Activated naive CD4-positive, alpha-beta T cell treated with anti-CD3 and anti-CD28 coated beads, Interleukin-2, amount 10 ng/mL, durations not matched to agents 7 days and 5 days (primary cell): ENCODE results near the gene SPTLC2.
A peak's percentile ranks its signal among the peaks of the same experiment; 100 is the strongest.

Experiments used
- CTCF ChIA-PET: fragments of 350-600 bp; sonication (Branson Sonifier 250); formaldehyde crosslinking; loops from one replicate; lab custom pipeline; 2021; ENCODE audit warnings: antibody characterized with exemption; lab: Charles Lee
- DNase-seq: peaks from one replicate; pipeline ENCODE4 v3.0.0-alpha.2; 2020
- H3K27ac Mint-ChIP-seq: one replicate; pipeline ENCODE4 v1.8.0; 2021; ENCODE audit warnings: mild to moderate bottlenecking, moderate library complexity, mixed read lengths
- H3K27me3 Mint-ChIP-seq: one replicate; pipeline ENCODE4 v1.8.0; 2021; ENCODE audit warnings: mild to moderate bottlenecking, mixed read lengths
- H3K36me3 Mint-ChIP-seq: one replicate; pipeline ENCODE4 v1.8.0; 2021; ENCODE audit warnings: mixed read lengths
- H3K4me1 Mint-ChIP-seq: one replicate; pipeline ENCODE4 v1.8.0; 2021; ENCODE audit warnings: mixed read lengths
- H3K4me3 Mint-ChIP-seq: one replicate; pipeline ENCODE4 v1.8.0; 2021; ENCODE audit warnings: mild to moderate bottlenecking, moderate library complexity, mixed read lengths
- H3K9me3 Mint-ChIP-seq: one replicate; pipeline ENCODE4 v1.8.0; 2021; ENCODE audit warnings: mixed read lengths

The SPTLC2 gene

GRCh38 chr14:77511486-77512162 lies 104.8 kb downstream of the SPTLC2 start:
- Mint-ChIP-seq H3K4me1 (no peaks in the 10 kb centered on the region), H3K9me3 (no peaks in the 10 kb centered on the region), H3K27ac (no peak overlapping the region), H3K27me3 (no peaks in the 10 kb centered on the region), H3K4me3 (no peak overlapping the region), H3K36me3 (peaks cover 49% of the 10 kb centered on the region)
- CTCF ChIA-PET: no interaction called here
- no peak for DNase-seq

DNA sequence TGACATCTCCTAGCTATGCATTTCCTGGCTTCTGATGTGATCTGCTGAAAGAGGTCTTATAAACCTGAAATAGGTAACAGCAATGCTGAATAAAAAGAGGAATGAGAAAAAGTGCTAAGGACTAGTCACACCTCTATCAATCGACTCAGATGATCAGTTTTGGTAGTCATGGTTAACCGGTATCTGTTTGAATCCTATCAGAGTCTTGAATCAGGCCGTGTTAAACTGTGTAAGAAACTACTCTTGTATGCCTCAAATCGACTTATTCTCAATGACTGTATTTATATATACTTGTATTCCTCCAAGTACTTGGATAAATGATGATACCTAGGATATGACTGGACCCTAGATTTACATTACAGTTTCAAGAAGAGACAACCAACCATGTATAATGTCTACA lies 107.1 kb downstream of the SPTLC2 start:
- Mint-ChIP-seq H3K27ac (no peak overlapping the region), H3K9me3 (no peaks in the 10 kb centered on the region), H3K36me3 (peaks cover 46% of the 10 kb centered on the region), H3K27me3 (no peaks in the 10 kb centered on the region), H3K4me1 (no peaks in the 10 kb centered on the region), H3K4me3 (no peak overlapping the region)
- DNase-seq: no peak
- CTCF ChIA-PET: no interaction called here

DNA sequence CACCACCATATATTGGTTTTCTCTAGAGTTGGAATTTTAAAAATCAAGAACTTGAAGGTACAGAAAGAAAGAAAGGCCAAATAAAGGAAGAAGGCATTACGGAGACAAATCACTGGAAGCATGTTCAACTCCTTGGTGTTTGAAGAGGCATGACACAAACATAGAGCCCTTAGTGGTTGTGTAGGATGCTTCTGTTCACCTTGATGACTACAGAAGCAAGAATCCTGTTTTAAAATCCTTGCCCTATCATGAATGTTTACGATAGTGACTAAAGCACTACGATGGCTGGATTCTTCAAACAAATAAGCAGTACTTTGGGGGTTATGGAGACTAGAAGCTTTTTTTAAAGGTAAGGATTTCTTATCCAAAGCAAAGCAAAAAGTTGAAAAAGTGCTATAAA lies 107.6 kb downstream of the SPTLC2 start:
- H3K4me1 Mint-ChIP-seq: no peaks in the 10 kb centered on the region
- DNase-seq: no peak
- no peak overlapping the region for H3K27ac Mint-ChIP-seq
- CTCF ChIA-PET: no interaction called here
- no peaks in the 10 kb centered on the region for H3K27me3 Mint-ChIP-seq
- no peaks in the 10 kb centered on the region for H3K9me3 Mint-ChIP-seq
- H3K4me3 Mint-ChIP-seq: no peak overlapping the region
- peaks cover 45% of the 10 kb centered on the region for H3K36me3 Mint-ChIP-seq

GRCh38 chr14:77508249-77508648 lies 108.2 kb downstream of the SPTLC2 start:
- CTCF ChIA-PET: no interaction called here
- H3K27me3 Mint-ChIP-seq: no peaks in the 10 kb centered on the region
- no peaks in the 10 kb centered on the region for H3K4me1 Mint-ChIP-seq
- peaks cover 42% of the 10 kb centered on the region for H3K36me3 Mint-ChIP-seq
- H3K4me3 Mint-ChIP-seq: no peak overlapping the region
- no peak for DNase-seq
- peaks cover 1% of the 10 kb centered on the region for H3K9me3 Mint-ChIP-seq
- no peak overlapping the region for H3K27ac Mint-ChIP-seq

DNA sequence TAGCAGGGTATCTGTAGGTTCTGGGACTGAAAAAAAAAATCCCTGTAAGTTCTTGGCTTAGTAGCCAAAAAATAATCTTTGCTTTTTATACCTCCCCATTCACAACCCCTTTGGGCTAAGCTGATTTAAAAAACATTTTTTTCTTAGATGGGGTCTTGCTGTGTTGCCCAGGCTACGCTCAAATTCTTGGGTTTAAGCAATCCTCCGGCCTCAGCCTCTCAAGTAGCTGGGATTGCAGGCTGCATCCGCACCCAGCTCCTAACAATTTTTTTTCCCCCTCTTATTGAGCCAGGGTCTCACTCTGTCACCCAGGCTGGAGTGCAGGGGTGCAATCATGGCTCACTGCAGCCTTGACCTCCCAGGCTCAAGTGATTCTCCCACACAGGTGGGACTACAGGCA lies 108.7 kb downstream of the SPTLC2 start:
- CTCF ChIA-PET: no interaction called here
- Mint-ChIP-seq H3K9me3 (peaks cover 3% of the 10 kb centered on the region), H3K27me3 (no peaks in the 10 kb centered on the region), H3K4me1 (no peaks in the 10 kb centered on the region), H3K27ac (no peak overlapping the region), H3K4me3 (no peak overlapping the region), H3K36me3 (peaks cover 42% of the 10 kb centered on the region)
- DNase-seq: no peak

DNA sequence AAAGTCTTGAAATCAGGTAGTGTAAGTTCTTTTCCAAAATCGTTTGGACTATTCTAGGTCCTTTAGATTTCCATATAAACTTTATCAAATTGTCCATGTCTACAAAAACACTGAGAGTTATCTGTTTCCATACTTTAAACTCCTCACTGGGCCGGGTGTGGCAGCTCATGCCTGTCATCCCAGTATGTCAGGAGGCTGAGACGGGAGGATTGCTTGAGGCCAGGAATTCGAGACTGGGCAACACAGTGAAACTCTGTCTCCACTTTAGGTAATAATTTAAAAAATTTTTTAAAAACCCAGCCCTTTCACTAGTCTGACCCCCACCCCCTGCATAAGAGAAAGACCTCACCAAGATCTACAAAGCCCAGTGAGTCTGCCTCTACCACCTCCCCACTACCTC lies 111.4 kb downstream of the SPTLC2 start:
- CTCF ChIA-PET: no interaction called here
- Mint-ChIP-seq H3K36me3 (peaks cover 28% of the 10 kb centered on the region), H3K27me3 (peaks cover 21% of the 10 kb centered on the region), H3K4me3 (no peak overlapping the region), H3K27ac (no peak overlapping the region), H3K4me1 (no peaks in the 10 kb centered on the region), H3K9me3 (peaks cover 3% of the 10 kb centered on the region)
- DNase-seq: no peak

GRCh38 chr14:77503138-77503537 lies 113.3 kb downstream of the SPTLC2 start:
- DNase-seq: no peak
- Mint-ChIP-seq H3K36me3 (peaks cover 18% of the 10 kb centered on the region), H3K27me3 (peaks cover 40% of the 10 kb centered on the region), H3K27ac (no peak overlapping the region), H3K9me3 (peaks cover 3% of the 10 kb centered on the region), H3K4me3 (no peak overlapping the region), H3K4me1 (peaks cover 2% of the 10 kb centered on the region)
- CTCF ChIA-PET: no interaction called here

GRCh38 chr14:77502109-77502782 lies 114.2 kb downstream of the SPTLC2 start:
- CTCF ChIA-PET: no interaction called here
- Mint-ChIP-seq H3K4me3 (no peak overlapping the region), H3K4me1 (peaks cover 7% of the 10 kb centered on the region), H3K27ac (no peak overlapping the region), H3K9me3 (peaks cover 3% of the 10 kb centered on the region), H3K36me3 (peaks cover 13% of the 10 kb centered on the region), H3K27me3 (peaks cover 49% of the 10 kb centered on the region)
- DNase-seq: no peak

GRCh38 chr14:77498984-77499527 lies 117.4 kb downstream of the SPTLC2 start:
- CTCF ChIA-PET: no interaction called here
- H3K27ac Mint-ChIP-seq: no peak overlapping the region
- H3K36me3 Mint-ChIP-seq: no peaks in the 10 kb centered on the region
- H3K9me3 Mint-ChIP-seq: peaks cover 3% of the 10 kb centered on the region
- H3K4me1 Mint-ChIP-seq: peaks cover 7% of the 10 kb centered on the region
- no peak for DNase-seq
- peak overlapping the region; percentile 47 for H3K4me3 Mint-ChIP-seq
- H3K27me3 Mint-ChIP-seq: peaks cover 68% of the 10 kb centered on the region

- CTCF ChIA-PET: no interaction called here
- DNase-seq: peak; percentile 72
- H3K27me3 Mint-ChIP-seq: peaks cover 73% of the 10 kb centered on the region
- H3K4me3 Mint-ChIP-seq: peak within 1 kb of the TSS; percentile 63
- no peak within 1 kb of the TSS for H3K27ac Mint-ChIP-seq
- peaks cover 7% of the 10 kb centered on the region for H3K4me1 Mint-ChIP-seq
- no peaks in the 10 kb centered on the region for H3K36me3 Mint-ChIP-seq
- H3K9me3 Mint-ChIP-seq: peaks cover 3% of the 10 kb centered on the region
Measured at GRCh38 chr14:77498120-77498979, 118.1 kb downstream of the SPTLC2 start, which contains the start of gene ISM2. Gene ISM2 (minus strand): TSS chr14:77498816. CDS start chr14:77498793, 23 bp downstream.

GRCh38 chr14:77495334-77495733 lies 121.1 kb downstream of the SPTLC2 start:
- CTCF ChIA-PET: no interaction called here

GRCh38 chr14:77491056-77491455 lies 125.4 kb downstream of the SPTLC2 start:
- H3K4me1 Mint-ChIP-seq: no peaks in the 10 kb centered on the region
- no peaks in the 10 kb centered on the region for H3K36me3 Mint-ChIP-seq
- H3K27ac Mint-ChIP-seq: no peak overlapping the region
- DNase-seq: no peak
- H3K9me3 Mint-ChIP-seq: no peaks in the 10 kb centered on the region
- CTCF ChIA-PET: interaction anchor here (0.6 kb wide), 1 partner anchor 580 kb away, joined by 3 read pairs; no protein-coding TSS in a partner anchor
- no peak overlapping the region for H3K4me3 Mint-ChIP-seq
- H3K27me3 Mint-ChIP-seq: peaks cover 15% of the 10 kb centered on the region

More at GRCh38 chr14:77495334-77495733, 121.1 kb downstream of the SPTLC2 start:
- DNase-seq: no peak
- Mint-ChIP-seq H3K27me3 (peaks cover 58% of the 10 kb centered on the region), H3K4me3 (no peak overlapping the region), H3K9me3 (no peaks in the 10 kb centered on the region), H3K4me1 (peaks cover 7% of the 10 kb centered on the region), H3K27ac (no peak overlapping the region), H3K36me3 (no peaks in the 10 kb centered on the region)

GRCh38 chr14:77490347-77490986 lies 126.0 kb downstream of the SPTLC2 start:
- Mint-ChIP-seq H3K4me1 (no peaks in the 10 kb centered on the region), H3K27me3 (peaks cover 9% of the 10 kb centered on the region), H3K27ac (no peak overlapping the region), H3K9me3 (no peaks in the 10 kb centered on the region), H3K36me3 (no peaks in the 10 kb centered on the region), H3K4me3 (no peak overlapping the region)
- no peak for DNase-seq
- CTCF ChIA-PET: no interaction called here

DNA sequence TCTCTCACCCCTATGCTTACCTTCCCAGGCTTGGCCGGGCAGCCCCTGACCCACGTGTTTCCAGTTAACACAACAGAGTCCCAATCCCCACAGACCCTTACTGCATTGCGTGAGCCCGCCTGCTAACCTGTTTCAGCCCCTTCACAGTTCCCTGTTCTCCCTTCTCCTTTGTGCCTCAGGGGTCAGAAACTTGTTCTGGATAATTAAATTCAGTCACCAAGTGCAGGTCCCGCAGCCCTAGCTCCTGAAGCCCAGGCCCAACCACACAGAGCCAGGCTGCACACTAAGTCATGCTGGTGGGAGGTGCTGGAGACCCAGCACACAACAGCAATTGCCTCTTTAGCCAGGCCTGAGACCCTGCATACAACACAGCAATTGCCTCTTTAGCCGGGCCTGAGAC lies 127.4 kb downstream of the SPTLC2 start:
- no peaks in the 10 kb centered on the region for H3K9me3 Mint-ChIP-seq
- CTCF ChIA-PET: interaction anchor here (1.2 kb wide), 1 partner anchor 11 kb away, joined by 3 read pairs; no protein-coding TSS in a partner anchor

More for the DNA sequence above, 127.4 kb downstream of the SPTLC2 start:
- DNase-seq: no peak
- H3K27ac Mint-ChIP-seq: no peak overlapping the region
- H3K4me1 Mint-ChIP-seq: no peaks in the 10 kb centered on the region
- no peak overlapping the region for H3K4me3 Mint-ChIP-seq
- H3K36me3 Mint-ChIP-seq: no peaks in the 10 kb centered on the region
- peaks cover 11% of the 10 kb centered on the region for H3K27me3 Mint-ChIP-seq
